Stimulated activated CD8-positive, alpha-beta memory T cell treated with anti-CD3 and anti-CD28 coated beads, Interleukin-7, amount 100 ng/mL, for 48 hours (primary cell): Measurements from ENCODE around the gene TXK.

Experiments
- DNase-seq, 2 donors: peaks; one replicate each; pipeline ENCODE4 v3.0.0-alpha.2; 2020; ENCODE audit warnings: low read depth in 1 of 2; ENCODE audit errors: extremely low read depth in 1 of 2

Gene TXK

GRCh38 chr4:48064349-48064748 is 69.7 kb downstream of the TXK start:
- DNase-seq = no peak

GRCh38 chr4:48058617-48059530 is 75.2 kb downstream of the TXK start:
- DNase-seq = no peak

GRCh38 chr4:48051078-48051477 is 83.0 kb downstream of the TXK start:
- no peak for DNase-seq

- no peak for DNase-seq
Measured at GRCh38 chr4:48049483-48049882, 84.6 kb downstream of the TXK start.

- no peak for DNase-seq
Measured at GRCh38 chr4:48047896-48048295, 86.2 kb downstream of the TXK start.

GRCh38 chr4:48047421-48047844 is 86.6 kb downstream of the TXK start:
- DNase-seq = peak; percentile 63 to 79

GRCh38 chr4:48046059-48046458 is 88.0 kb downstream of the TXK start:
- DNase-seq = no peak

GRCh38 chr4:48044298-48044697 is 89.8 kb downstream of the TXK start:
- no peak for DNase-seq

- DNase-seq = no peak
Measured at GRCh38 chr4:48043504-48043903, 90.5 kb downstream of the TXK start.

- no peak for DNase-seq
Measured at GRCh38 chr4:48042979-48043461, 91.0 kb downstream of the TXK start.

GRCh38 chr4:48041535-48042137 is 92.4 kb downstream of the TXK start:
- DNase-seq = peak in 1 of 2 donors; percentile 37

- no peak for DNase-seq
Measured at GRCh38 chr4:48039561-48039960, 94.5 kb downstream of the TXK start.

GRCh38 chr4:48038666-48039065 is 95.4 kb downstream of the TXK start:
- no peak for DNase-seq

GRCh38 chr4:48037117-48037462 is 97.0 kb downstream of the TXK start:
- DNase-seq = no peak

GRCh38 chr4:48035952-48036351 is 98.1 kb downstream of the TXK start:
- DNase-seq = no peak

- DNase-seq = peak in 1 of 2 donors; percentile 40
Measured at GRCh38 chr4:48033825-48034413, 100.1 kb downstream of the TXK start.

- no peak for DNase-seq
Measured at GRCh38 chr4:48033412-48033811, 100.6 kb downstream of the TXK start.

GRCh38 chr4:48032721-48033120 is 101.3 kb downstream of the TXK start:
- no peak for DNase-seq

GRCh38 chr4:48031802-48032525 is 102.1 kb downstream of the TXK start:
- no peak for DNase-seq

- DNase-seq = no peak
Measured at GRCh38 chr4:48030470-48030869, 103.6 kb downstream of the TXK start.

- no peak for DNase-seq
Measured at GRCh38 chr4:48028696-48029095, 105.4 kb downstream of the TXK start.
